HepG2 (cell line): Measurements from ENCODE around the gene ZNF485. TPM values are rescaled to one million over a fixed set of nuclear protein-coding genes. Genes with fewer than 3 reads are reported as not detected.

ENCODE experiments used
- ATAC-seq: fragments of 200-7000 bp; cut with Tn5 transposase; 3 replicates; pipeline ENCODE4 v1.9.1; 2020; ENCODE audit warnings: mild to moderate bottlenecking, moderate library complexity
- BruUV-seq: library from RNA; stranded (reverse); fragments of 400-500 nt; replicated peaks from 2 replicates; lab custom pipeline; 2021; lab: Mats Ljungman, UMichigan
- CTCF ChIA-PET: fragments of 300-600 bp; formaldehyde crosslinking; extraction: SDS; loops from one replicate; lab custom pipeline; 2021; ENCODE audit warnings: low total read pairs, inconsistent platforms, low intra/inter-chr PET ratio; lab: Yijun Ruan, JAX
- POLR2A ChIA-PET: fragments of 350-600 bp; sonication (Branson Sonifier 250); formaldehyde crosslinking; loops from one replicate; lab custom pipeline; 2020; ENCODE audit warnings: antibody characterized with exemption, inconsistent platforms; lab: Yijun Ruan, JAX
- DNase-seq: peaks from one replicate; pipeline ENCODE4 v3.0.0-alpha.2; 2015; ENCODE audit warnings: low spot score
- FAIRE-seq: peaks from 3 replicates; lab custom pipeline; 2011; peaks lifted over from hg19 to GRCh38; lab: Jason Lieb, UNC
- H2AFZ ChIP-seq: one replicate; pipeline ENCODE4 v1.6.1; 2011; ENCODE audit warnings: low read length, inconsistent platforms
- H3K27ac ChIP-seq: fragments of 300-600 bp; 3 replicates; pipeline ENCODE4 v1.8.0; 2011; ENCODE audit warnings: mixed run types, mild to moderate bottlenecking, mixed read lengths, low read length, inconsistent platforms; ENCODE audit not compliant: insufficient read depth; ENCODE audit errors: extremely low read length
- H3K27me3 ChIP-seq, 2 experiments: fragments of 200-600 bp in 1 of 2; 2 replicates in 1 of 2; 3 replicates in 1 of 2; pipeline versions ENCODE4 v1.6.0 to v1.8.0; 2011; ENCODE audit warnings: low read length in 2 of 2, mild to moderate bottlenecking in 2 of 2, moderate library complexity in 2 of 2, inconsistent platforms in 1 of 2; ENCODE audit not compliant: insufficient read depth in 2 of 2, control insufficient read depth in 1 of 2
- H3K36me3 ChIP-seq, 2 experiments: fragments of 200-600 bp in 1 of 2; replicated peaks in 1 of 2; 2 replicates in 1 of 2; 3 replicates in 1 of 2; pipeline versions ENCODE4 v1.5.1 to v1.8.0; 2011; ENCODE audit warnings: low read length in 2 of 2, inconsistent platforms in 1 of 2; ENCODE audit not compliant: insufficient read depth in 2 of 2, control insufficient read depth in 1 of 2
- H3K4me1 ChIP-seq: 2 replicates; pipeline ENCODE4 v1.5.1; 2012; ENCODE audit warnings: low read length, inconsistent platforms; ENCODE audit not compliant: insufficient read depth
- H3K4me2 ChIP-seq: 2 replicates; pipeline ENCODE4 v1.6.0; 2011; ENCODE audit warnings: low read depth, low read length, inconsistent platforms
- H3K4me3 ChIP-seq, 3 experiments: fragments of 200-600 bp in 1 of 3; sonication (generic), shearing (Covaris generic) in 1 of 3; replicated peaks in 1 of 3; 2 replicates each; pipeline ENCODE4 v1.5.1; 2011 to 2016; ENCODE audit warnings: low read length in 3 of 3, inconsistent platforms in 2 of 3, low read depth in 2 of 3, mild to moderate bottlenecking in 2 of 3, control low read depth in 1 of 3, mixed read lengths in 1 of 3; ENCODE audit not compliant: insufficient read depth in 1 of 3
- H3K79me2 ChIP-seq: one replicate; pipeline ENCODE4 v1.6.1; 2011; ENCODE audit warnings: low read length, inconsistent platforms; ENCODE audit not compliant: insufficient read depth
- H3K9ac ChIP-seq: 2 replicates; pipeline ENCODE4 v1.6.0; 2011; ENCODE audit warnings: mild to moderate bottlenecking, low read depth, low read length, inconsistent platforms; ENCODE audit not compliant: insufficient read depth
- H3K9me3 ChIP-seq: 2 replicates; pipeline ENCODE4 v1.5.1; 2012; ENCODE audit warnings: mild to moderate bottlenecking, low read length
- H4K20me1 ChIP-seq: 2 replicates; pipeline ENCODE4 v1.6.0; 2011; ENCODE audit warnings: inconsistent platforms, mild to moderate bottlenecking, low read length, moderate library complexity; ENCODE audit not compliant: insufficient read depth
- CEBPB ChIP-seq: IDR thresholded peaks from 2 replicates; pipeline ENCODE4 v1.6.1; 2011; ENCODE audit warnings: low read depth, low read length, improper control_type of control experiment, borderline replicate concordance
- ETV6 ChIP-seq: sonication (generic); formaldehyde crosslinking; conservative IDR thresholded peaks from 2 replicates; pipeline ENCODE4 v1.4.0; 2020; ENCODE audit warnings: missing genetic modification reagents
- MAFF ChIP-seq: IDR thresholded peaks from 2 replicates; pipeline ENCODE4 v1.6.1; 2011; ENCODE audit warnings: low read depth, low read length, improper control_type of control experiment
- MAFK ChIP-seq, 2 experiments: IDR thresholded peaks in 1 of 2; conservative IDR thresholded peaks in 1 of 2; 2 replicates each; pipeline ENCODE4 v1.6.1; 2011; ENCODE audit warnings: improper control_type of control experiment in 2 of 2, low read length in 2 of 2
- MBD4 ChIP-seq: IDR thresholded peaks from 2 replicates; pipeline ENCODE4 v1.6.1; 2012; ENCODE audit warnings: low read length, inconsistent platforms, borderline replicate concordance
- MYNN ChIP-seq: sonication (generic); formaldehyde crosslinking; IDR thresholded peaks from 2 replicates; pipeline ENCODE4 v1.4.0; 2020; ENCODE audit warnings: mild to moderate bottlenecking, low read depth, missing genetic modification reagents
- PHF20 ChIP-seq: sonication (generic); formaldehyde crosslinking; IDR thresholded peaks from 2 replicates; pipeline ENCODE4 v1.5.0; 2020; ENCODE audit warnings: mild to moderate bottlenecking, missing genetic modification reagents
- SMAD1 ChIP-seq: sonication (generic); formaldehyde crosslinking; IDR thresholded peaks from 2 replicates; pipeline ENCODE4 v1.4.0; 2020; ENCODE audit warnings: missing genetic modification reagents, low read depth, mild to moderate bottlenecking, borderline replicate concordance
- TAF1 ChIP-seq: sonication (generic); formaldehyde crosslinking; IDR thresholded peaks from 2 replicates; pipeline ENCODE4 v1.4.0; 2020; ENCODE audit warnings: missing genetic modification reagents
- ZNF20 ChIP-seq: sonication (generic); formaldehyde crosslinking; IDR thresholded peaks from 2 replicates; pipeline ENCODE4 v1.4.0; 2020; ENCODE audit warnings: mild to moderate bottlenecking, moderate library complexity, missing genetic modification reagents
- ZNF263 ChIP-seq: sonication (generic); formaldehyde crosslinking; IDR thresholded peaks from 2 replicates; pipeline ENCODE4 v1.4.0; 2020; ENCODE audit warnings: missing genetic modification reagents
- ZSCAN21 ChIP-seq: sonication (generic); formaldehyde crosslinking; IDR thresholded peaks from 2 replicates; pipeline ENCODE4 v1.8.0; 2022; ENCODE audit warnings: mild to moderate bottlenecking, missing genetic modification reagents, moderate library complexity, borderline replicate concordance
- WGBS: methylation state at CpG from one replicate; pipeline ENCODE4 v1.1.6; 2017; ENCODE audit warnings: low lambda C conversion rate; 5-methylcytosine and 5-hydroxymethylcytosine counted together
- in situ Hi-C: cut with HindIII; loops from 2 replicates; pipeline ENCODE4 v1.10.0; 2017; ENCODE audit warnings: low pct_unique_long_range_greater_than_20kb; ENCODE audit not compliant: extremely low pct_ligation_motif_present
- intact Hi-C: fragments of 100-400 bp; cut with micrococcal nuclease; formaldehyde crosslinking; loops from one replicate; pipeline ENCODE4 v1.10.0; 2022; ENCODE audit not compliant: unreplicated experiment
- polyA plus RNA-seq, 8 experiments: library from polyadenylated mRNA; depleted of rRNA in 3 of 8; stranded (reverse) in 7 of 8; unstranded in 1 of 8; fragments of >200 nt; fragmentation: Illumina TruSeq in 4 of 8; extraction: Trizol in 4 of 8; gene quantifications; 2 replicates each; pipeline versions ENCODE4 v1.2.1 to v1.2.3, GENCODE V29; 2011 to 2016; ENCODE audit warnings: low read depth in 4 of 8, missing spikeins in 1 of 8, mixed read lengths in 1 of 8; ENCODE audit not compliant: insufficient read depth in 1 of 8
- total RNA-seq, 5 experiments: library from RNA; depleted of rRNA; stranded (reverse); fragments of >200 nt; fragmentation: Illumina TruSeq; extraction: Trizol; gene quantifications; 2 replicates each; pipeline ENCODE4 v1.2.3, GENCODE V29; 2016; ENCODE audit warnings: low read depth in 1 of 5
- TF ChIP-seq, protein P1 (sequence below): sonication (generic); formaldehyde crosslinking; conservative IDR thresholded peaks from 2 replicates; pipeline ENCODE4 v1.4.0; 2020; ENCODE audit warnings: mild to moderate bottlenecking, missing genetic modification reagents, moderate library complexity
- TF ChIP-seq, protein P2 (sequence below): sonication (generic); formaldehyde crosslinking; conservative IDR thresholded peaks from 2 replicates; pipeline ENCODE4 v1.8.0; 2022; ENCODE audit warnings: mild to moderate bottlenecking, moderate library complexity, missing genetic modification reagents
- TF ChIP-seq, protein P3 (sequence below): sonication (generic); formaldehyde crosslinking; IDR thresholded peaks from 2 replicates; pipeline ENCODE4 v1.4.0; 2020; ENCODE audit warnings: mild to moderate bottlenecking, missing genetic modification reagents

Gene ZNF485
- total and polyA plus RNA-seq, 2 of the 13 experiments (the other 11 are each of a cell fraction or from before 2014, with no cell fraction given): 1.4 to 3.3 TPM

DNA sequence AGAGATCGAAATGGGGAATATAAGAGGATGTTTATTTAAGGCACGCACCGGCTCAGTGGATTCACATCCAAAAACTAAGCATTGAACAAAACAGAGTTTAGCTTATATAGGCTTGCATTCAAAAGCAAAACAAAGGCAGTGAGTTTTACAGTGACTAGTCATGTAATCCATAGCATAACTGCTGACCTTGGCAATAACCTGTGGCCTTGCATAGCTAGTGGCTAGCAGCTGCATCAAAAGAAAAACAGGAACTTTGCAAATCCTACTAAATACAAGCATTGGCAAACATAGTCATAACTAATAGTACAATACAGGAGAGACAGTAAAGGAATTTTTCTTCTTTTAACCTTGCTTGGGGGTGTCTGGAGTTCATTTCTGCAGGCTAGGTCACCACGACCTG, 9.7 kb upstream of the ZNF485 start:
- intact Hi-C loops: no loop called here
- Histone ChIP-seq H3K79me2 (no peaks in the 10 kb centered on the region), H3K9ac (no peak overlapping the region), H3K4me2 (no peak overlapping the region), H4K20me1 (no peaks in the 10 kb centered on the region), H3K4me1 (peaks cover 16% of the 10 kb centered on the region), H3K36me3 (no peaks in the 10 kb centered on the region), H2AFZ (no peak overlapping the region), H3K4me3 (no peak overlapping the region), H3K27me3 (peaks cover 0 to 20% of the 10 kb centered on the region in 2 experiments; a peak in 3 of 5 replicates), H3K27ac (no peak overlapping the region), H3K9me3 (peaks cover 7% of the 10 kb centered on the region; the same call in 1 of the 2 replicates)
- CTCF ChIA-PET: no interaction called here
- in situ Hi-C loops: no loop called here
- DNase-seq (peak; percentile 8), FAIRE-seq (no peak), ATAC-seq (peak; percentile 73)
- BruUV-seq: no TSS peak
- TF ChIP-seq, protein P1, sequence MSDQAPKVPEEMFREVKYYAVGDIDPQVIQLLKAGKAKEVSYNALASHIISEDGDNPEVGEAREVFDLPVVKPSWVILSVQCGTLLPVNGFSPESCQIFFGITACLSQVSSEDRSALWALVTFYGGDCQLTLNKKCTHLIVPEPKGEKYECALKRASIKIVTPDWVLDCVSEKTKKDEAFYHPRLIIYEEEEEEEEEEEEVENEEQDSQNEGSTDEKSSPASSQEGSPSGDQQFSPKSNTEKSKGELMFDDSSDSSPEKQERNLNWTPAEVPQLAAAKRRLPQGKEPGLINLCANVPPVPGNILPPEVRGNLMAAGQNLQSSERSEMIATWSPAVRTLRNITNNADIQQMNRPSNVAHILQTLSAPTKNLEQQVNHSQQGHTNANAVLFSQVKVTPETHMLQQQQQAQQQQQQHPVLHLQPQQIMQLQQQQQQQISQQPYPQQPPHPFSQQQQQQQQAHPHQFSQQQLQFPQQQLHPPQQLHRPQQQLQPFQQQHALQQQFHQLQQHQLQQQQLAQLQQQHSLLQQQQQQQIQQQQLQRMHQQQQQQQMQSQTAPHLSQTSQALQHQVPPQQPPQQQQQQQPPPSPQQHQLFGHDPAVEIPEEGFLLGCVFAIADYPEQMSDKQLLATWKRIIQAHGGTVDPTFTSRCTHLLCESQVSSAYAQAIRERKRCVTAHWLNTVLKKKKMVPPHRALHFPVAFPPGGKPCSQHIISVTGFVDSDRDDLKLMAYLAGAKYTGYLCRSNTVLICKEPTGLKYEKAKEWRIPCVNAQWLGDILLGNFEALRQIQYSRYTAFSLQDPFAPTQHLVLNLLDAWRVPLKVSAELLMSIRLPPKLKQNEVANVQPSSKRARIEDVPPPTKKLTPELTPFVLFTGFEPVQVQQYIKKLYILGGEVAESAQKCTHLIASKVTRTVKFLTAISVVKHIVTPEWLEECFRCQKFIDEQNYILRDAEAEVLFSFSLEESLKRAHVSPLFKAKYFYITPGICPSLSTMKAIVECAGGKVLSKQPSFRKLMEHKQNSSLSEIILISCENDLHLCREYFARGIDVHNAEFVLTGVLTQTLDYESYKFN (CRISPR knock-in tag): 0 out of 2 replicates have a peak, but pooled peaks have one; percentile 7
- no peak for TF ChIP-seq SMAD1 (CRISPR knock-in tag)
- no peak for TF ChIP-seq CEBPB
- TF ChIP-seq ZSCAN21 (CRISPR knock-in tag): no peak
- TF ChIP-seq MYNN (CRISPR knock-in tag): no peak
- no peak for TF ChIP-seq ETV6 (CRISPR knock-in tag)
- TF ChIP-seq TAF1 (CRISPR knock-in tag): no peak
- TF ChIP-seq, protein P2, sequence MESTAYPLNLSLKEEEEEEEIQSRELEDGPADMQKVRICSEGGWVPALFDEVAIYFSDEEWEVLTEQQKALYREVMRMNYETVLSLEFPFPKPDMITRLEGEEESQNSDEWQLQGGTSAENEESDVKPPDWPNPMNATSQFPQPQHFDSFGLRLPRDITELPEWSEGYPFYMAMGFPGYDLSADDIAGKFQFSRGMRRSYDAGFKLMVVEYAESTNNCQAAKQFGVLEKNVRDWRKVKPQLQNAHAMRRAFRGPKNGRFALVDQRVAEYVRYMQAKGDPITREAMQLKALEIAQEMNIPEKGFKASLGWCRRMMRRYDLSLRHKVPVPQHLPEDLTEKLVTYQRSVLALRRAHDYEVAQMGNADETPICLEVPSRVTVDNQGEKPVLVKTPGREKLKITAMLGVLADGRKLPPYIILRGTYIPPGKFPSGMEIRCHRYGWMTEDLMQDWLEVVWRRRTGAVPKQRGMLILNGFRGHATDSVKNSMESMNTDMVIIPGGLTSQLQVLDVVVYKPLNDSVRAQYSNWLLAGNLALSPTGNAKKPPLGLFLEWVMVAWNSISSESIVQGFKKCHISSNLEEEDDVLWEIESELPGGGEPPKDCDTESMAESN: no peak
- peak; percentile 96 for TF ChIP-seq MAFF
- TF ChIP-seq PHF20 (CRISPR knock-in tag): no peak
- TF ChIP-seq MAFK (conservative IDR thresholded peaks at IDR 0.05 in 1 of 2, IDR thresholded peaks at IDR 0.05 in 1 of 2; ENCODE audit: low read length in 2 of 2): peak; percentile 97 to 98
- TF ChIP-seq, protein P3, sequence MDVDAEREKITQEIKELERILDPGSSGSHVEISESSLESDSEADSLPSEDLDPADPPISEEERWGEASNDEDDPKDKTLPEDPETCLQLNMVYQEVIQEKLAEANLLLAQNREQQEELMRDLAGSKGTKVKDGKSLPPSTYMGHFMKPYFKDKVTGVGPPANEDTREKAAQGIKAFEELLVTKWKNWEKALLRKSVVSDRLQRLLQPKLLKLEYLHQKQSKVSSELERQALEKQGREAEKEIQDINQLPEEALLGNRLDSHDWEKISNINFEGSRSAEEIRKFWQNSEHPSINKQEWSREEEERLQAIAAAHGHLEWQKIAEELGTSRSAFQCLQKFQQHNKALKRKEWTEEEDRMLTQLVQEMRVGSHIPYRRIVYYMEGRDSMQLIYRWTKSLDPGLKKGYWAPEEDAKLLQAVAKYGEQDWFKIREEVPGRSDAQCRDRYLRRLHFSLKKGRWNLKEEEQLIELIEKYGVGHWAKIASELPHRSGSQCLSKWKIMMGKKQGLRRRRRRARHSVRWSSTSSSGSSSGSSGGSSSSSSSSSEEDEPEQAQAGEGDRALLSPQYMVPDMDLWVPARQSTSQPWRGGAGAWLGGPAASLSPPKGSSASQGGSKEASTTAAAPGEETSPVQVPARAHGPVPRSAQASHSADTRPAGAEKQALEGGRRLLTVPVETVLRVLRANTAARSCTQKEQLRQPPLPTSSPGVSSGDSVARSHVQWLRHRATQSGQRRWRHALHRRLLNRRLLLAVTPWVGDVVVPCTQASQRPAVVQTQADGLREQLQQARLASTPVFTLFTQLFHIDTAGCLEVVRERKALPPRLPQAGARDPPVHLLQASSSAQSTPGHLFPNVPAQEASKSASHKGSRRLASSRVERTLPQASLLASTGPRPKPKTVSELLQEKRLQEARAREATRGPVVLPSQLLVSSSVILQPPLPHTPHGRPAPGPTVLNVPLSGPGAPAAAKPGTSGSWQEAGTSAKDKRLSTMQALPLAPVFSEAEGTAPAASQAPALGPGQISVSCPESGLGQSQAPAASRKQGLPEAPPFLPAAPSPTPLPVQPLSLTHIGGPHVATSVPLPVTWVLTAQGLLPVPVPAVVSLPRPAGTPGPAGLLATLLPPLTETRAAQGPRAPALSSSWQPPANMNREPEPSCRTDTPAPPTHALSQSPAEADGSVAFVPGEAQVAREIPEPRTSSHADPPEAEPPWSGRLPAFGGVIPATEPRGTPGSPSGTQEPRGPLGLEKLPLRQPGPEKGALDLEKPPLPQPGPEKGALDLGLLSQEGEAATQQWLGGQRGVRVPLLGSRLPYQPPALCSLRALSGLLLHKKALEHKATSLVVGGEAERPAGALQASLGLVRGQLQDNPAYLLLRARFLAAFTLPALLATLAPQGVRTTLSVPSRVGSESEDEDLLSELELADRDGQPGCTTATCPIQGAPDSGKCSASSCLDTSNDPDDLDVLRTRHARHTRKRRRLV (CRISPR knock-in tag): no peak
- TF ChIP-seq MBD4: no peak
- TF ChIP-seq ZNF263 (CRISPR knock-in tag): no peak
- no peak for TF ChIP-seq ZNF20 (CRISPR knock-in tag)
- WGBS: 68% methylated on average over 4 of the region's 4 CpGs
- POLR2A ChIA-PET: no interaction called here
